Endothelial cell of hepatic sinusoid (primary cell): ENCODE measurements around the gene VWA2.

Experiments used
- in situ Hi-C: cut with HindIII; loops from 2 replicates; pipeline ENCODE4 v1.10.0; 2017; ENCODE audit warnings: low sequenced_read_pairs

Gene VWA2

GRCh38 chr10:114244126-114244525 lies 5.1 kb downstream of the VWA2 start:
- in situ Hi-C loops: loop anchor here (5.0 kb wide), 1 partner anchor 58 kb away; no protein-coding TSS in a partner anchor

- in situ Hi-C loops: no loop called here
Measured at GRCh38 chr10:114245121-114245791, 6.2 kb downstream of the VWA2 start.

GRCh38 chr10:114246679-114247305 lies 7.7 kb downstream of the VWA2 start:
- in situ Hi-C loops: no loop called here

GRCh38 chr10:114250236-114250635 lies 11.2 kb downstream of the VWA2 start:
- in situ Hi-C loops: no loop called here

- in situ Hi-C loops: no loop called here
Measured at GRCh38 chr10:114250716-114251115, 11.7 kb downstream of the VWA2 start.

- in situ Hi-C loops: no loop called here
Measured at GRCh38 chr10:114252092-114252491, 13.0 kb downstream of the VWA2 start.

GRCh38 chr10:114252883-114253282 lies 13.8 kb downstream of the VWA2 start:
- in situ Hi-C loops: no loop called here

GRCh38 chr10:114255227-114255626 lies 16.2 kb downstream of the VWA2 start:
- in situ Hi-C loops: no loop called here

- in situ Hi-C loops: no loop called here
Measured at GRCh38 chr10:114256008-114256765, 17.1 kb downstream of the VWA2 start.

- in situ Hi-C loops: no loop called here
Measured at GRCh38 chr10:114256822-114257221, 17.8 kb downstream of the VWA2 start.

GRCh38 chr10:114257498-114257897 lies 18.4 kb downstream of the VWA2 start:
- in situ Hi-C loops: no loop called here

GRCh38 chr10:114258274-114258840 lies 19.3 kb downstream of the VWA2 start:
- in situ Hi-C loops: no loop called here

GRCh38 chr10:114259824-114260223 lies 20.8 kb downstream of the VWA2 start:
- in situ Hi-C loops: no loop called here

- in situ Hi-C loops: no loop called here
Measured at GRCh38 chr10:114260366-114260765, 21.3 kb downstream of the VWA2 start.

GRCh38 chr10:114261076-114261475 lies 22.0 kb downstream of the VWA2 start:
- in situ Hi-C loops: no loop called here

GRCh38 chr10:114262496-114262895 lies 23.4 kb downstream of the VWA2 start:
- in situ Hi-C loops: no loop called here

- in situ Hi-C loops: no loop called here
Measured at GRCh38 chr10:114265392-114266053, 26.5 kb downstream of the VWA2 start.

- in situ Hi-C loops: no loop called here
Measured at GRCh38 chr10:114266521-114266920, 27.5 kb downstream of the VWA2 start.

GRCh38 chr10:114271075-114271778 lies 32.2 kb downstream of the VWA2 start:
- in situ Hi-C loops: no loop called here

GRCh38 chr10:114271779-114272167 lies 32.7 kb downstream of the VWA2 start:
- in situ Hi-C loops: no loop called here
